ENCODE measurements around the gene COX7A2L.
A peak's percentile ranks its signal among the peaks of the same experiment; 100 is the strongest.
"Not testable (repeated sequence)": the region's sequence is repeated elsewhere in the genome, so short reads cannot be mapped to it uniquely, and the experiment has no call there.

The COX7A2L gene

DNA sequence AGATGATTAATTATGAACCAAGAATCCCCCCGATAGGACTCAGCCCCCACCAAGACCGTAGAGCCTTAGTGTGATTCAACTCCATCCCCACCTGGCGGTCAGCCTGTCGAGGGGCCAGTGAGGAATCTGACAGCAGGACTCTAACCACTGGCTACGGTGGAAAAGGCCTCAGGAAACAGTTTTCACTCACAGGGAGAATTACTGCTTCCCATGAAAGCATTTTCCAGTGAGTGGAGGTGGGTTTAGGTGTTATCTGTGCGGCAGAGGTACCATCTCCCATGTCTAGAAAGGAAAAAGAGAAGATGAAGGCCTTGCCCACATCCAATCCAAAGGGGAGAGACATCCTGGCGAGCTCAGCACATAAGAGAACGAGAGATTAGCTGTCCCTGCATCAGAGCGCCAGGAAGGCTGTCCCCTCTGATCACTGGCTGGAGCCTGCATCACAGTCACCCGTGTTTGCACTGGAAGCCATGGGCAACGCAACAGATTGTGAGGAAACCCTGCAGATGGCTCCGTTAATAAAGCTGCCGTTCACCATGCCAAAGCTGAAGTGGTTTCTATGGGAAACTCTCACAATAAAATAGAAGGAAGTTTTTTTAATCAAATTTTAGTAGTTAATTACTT, 22.3 kb downstream of the COX7A2L start:
- DNase-seq: no peak

DNA sequence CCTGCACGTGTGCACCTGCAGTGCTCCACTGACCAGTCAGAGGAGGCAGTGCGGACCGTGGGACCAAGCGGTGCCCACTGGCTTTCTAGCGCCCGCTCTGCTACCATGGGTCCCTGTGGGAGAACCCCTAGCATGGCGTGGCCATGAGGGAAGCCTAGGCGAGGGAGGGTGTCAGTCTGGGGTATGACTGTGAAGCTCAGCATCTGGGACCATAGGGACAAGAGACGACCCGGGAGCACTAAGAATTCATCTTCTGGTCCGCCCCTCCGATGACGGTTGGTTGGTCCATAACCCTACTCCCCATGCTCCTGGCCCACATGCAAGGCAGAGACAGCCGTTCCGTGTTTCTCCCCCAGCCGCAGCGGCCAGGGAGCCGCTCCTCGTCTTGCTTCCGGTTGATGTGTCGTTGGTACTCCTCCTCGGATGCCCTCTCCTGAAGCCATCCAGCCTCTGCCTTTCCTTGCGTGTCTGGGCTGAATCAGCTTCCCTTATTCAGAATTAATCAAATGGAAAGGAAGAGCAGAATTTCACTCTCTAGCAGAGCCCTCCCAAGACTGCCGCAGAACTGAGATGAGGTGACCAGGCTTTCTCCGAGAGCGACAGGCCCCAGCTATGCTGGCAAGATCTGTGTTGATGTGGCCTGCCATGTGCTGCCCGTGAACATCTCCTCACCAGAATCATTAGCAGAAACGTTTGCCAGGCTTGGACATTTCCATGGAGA, 23.0 kb downstream of the COX7A2L start:
- no peak for DNase-seq

DNA sequence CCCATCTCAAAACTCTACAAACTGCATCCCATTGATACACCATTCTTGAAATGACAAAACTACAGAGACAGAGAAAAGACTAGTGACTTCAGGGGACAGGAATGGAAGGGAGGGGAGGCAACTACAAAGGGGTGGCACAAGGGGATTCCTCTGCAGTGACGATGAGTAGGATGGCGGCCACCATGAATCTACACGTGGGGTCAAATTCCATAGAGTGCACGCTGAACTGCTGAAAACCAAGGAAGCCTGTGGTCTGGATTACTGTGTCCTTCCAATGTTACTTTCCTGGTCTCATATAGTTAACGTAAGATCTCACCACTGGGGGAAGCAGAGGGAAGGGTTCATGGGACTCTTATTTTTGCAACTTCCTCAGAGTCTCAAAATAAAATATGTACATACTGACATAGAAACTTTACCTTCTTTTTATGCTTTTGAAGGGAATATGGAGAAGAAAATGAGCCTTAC, 23.6 kb downstream of the COX7A2L start:
- no peak for DNase-seq

DNA sequence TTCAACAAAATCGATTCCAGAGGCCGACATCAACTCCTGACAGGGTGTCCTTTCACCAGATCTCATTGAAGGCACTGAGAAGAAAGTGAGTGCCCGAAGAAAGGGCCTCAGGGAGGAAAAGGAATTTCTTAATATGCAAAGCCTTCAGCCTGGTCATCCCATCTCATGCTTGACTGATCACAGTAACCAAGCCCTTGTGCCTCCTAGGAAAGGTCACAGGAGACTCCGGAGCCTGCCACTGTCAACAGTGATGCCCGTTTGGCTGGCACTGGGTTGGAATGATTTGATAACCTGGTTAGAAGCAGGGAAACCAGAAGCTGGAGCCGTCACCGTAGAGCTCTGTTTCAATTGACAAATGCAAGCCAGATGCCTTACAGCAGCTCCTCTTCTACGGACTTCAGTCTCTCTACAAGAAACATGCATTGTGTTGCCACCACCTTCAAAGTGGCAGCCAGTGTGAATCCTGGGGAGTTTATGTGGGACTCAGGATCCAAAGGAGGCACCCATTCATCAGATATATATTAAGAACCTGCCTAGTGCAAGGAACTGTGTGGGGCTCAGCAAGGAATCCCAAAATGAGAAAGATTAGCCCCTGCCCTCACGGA, 24.6 kb downstream of the COX7A2L start:
- DNase-seq: no peak

DNA sequence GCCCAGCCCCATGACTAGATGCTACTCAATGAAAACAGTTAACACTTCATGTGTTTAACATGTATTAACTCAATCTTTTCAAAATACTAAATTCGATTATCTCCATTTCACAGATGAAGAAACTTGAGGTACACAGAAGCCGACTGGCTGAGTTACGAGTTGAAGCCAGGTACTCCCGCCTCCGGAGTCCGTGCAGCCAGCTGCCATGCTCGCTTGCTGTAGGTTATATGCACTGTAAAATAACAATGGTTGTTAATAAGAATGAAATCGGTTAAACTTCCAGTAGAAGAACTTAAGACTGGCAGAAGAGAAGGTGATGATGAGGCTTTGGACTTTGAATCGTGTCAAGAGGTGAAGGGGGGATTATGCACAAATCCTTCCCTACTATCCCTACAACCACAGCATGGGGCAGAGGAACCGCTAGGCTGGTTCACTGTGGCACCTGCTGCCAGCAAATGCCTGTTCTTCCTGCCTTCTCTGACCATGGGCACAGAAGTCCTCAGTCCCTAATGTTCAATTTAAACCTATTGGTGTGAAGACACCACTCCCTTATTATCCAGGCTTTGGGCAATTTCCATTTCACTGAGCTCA, 25.4 kb downstream of the COX7A2L start:
- DNase-seq: no peak

DNA sequence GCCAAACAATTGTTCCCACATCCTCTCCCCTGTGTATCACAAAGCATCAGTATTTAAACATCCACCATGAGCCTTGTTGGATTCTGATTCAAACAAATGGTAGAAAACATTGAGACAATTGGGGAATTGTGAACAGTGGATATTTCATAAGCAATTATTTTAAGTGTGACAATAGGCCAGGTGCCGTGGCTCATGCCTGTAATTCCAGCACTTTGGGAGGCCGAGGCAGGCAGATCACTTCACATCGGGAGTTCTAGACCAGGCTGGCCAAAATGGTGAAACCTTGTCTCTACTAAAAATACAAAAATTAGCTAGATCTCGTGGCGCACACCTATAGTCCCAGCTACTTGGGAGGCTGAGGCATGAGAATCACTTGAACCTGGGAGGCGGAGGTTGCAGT, 26.2 kb downstream of the COX7A2L start:
- DNase-seq: not testable (repeated sequence)

DNA sequence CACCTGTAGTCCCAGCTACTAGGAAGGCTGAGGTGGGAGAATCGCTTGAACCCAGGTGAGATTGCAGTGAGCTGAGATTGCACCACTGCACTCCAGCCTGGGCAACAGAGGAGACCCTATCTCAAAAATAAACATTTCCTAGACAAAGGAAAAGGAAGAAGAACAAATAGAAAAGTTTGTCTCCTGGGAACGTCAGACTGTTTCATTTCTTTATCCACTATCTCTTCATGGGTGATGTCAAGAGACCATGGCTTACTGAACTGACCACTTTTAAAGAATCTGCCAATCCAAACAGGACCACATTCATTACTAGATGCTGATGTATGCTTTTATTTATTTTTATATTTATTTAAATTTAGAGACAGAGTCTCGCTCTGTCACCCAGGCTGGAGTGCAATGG, 26.8 kb downstream of the COX7A2L start:
- no peak for DNase-seq

DNA sequence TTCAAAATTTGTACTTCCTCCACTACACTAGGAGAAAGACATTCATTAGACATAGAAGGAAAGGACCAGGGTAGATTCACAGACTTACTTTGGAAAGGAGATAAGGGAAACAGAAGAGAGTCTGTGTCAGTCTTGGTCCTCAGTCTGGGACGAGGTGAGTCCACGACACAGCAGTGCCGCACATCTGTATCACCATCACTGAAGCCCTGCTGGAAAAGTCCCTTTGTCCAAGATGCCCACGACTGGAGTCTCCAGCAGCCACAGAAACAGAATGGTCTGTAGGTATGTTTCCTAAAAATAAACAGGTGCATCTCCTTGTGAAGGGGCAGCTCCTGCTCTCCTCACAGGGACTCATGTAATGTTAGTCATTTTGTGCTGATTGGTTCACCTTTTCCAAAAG, 27.4 kb downstream of the COX7A2L start:
- DNase-seq: no peak

DNA sequence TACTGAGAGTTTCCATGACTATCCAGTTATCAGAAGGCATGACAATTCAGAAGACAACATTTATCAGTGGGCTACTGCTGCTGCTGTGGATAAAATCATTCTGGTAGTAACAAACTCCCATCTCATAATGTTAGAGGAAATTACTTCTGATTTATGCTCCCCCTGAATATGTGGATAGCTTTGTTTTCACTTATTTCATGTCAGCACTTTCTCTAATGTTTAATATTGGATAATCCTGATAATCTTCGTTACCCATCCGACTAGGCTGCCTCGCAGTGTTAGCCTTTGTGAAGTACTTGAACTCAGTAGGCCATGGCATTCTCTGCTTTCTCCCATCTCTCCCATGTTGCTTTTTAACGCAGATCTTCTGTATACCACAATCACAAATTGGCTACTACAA, 28.4 kb downstream of the COX7A2L start:
- no peak for DNase-seq

DNA sequence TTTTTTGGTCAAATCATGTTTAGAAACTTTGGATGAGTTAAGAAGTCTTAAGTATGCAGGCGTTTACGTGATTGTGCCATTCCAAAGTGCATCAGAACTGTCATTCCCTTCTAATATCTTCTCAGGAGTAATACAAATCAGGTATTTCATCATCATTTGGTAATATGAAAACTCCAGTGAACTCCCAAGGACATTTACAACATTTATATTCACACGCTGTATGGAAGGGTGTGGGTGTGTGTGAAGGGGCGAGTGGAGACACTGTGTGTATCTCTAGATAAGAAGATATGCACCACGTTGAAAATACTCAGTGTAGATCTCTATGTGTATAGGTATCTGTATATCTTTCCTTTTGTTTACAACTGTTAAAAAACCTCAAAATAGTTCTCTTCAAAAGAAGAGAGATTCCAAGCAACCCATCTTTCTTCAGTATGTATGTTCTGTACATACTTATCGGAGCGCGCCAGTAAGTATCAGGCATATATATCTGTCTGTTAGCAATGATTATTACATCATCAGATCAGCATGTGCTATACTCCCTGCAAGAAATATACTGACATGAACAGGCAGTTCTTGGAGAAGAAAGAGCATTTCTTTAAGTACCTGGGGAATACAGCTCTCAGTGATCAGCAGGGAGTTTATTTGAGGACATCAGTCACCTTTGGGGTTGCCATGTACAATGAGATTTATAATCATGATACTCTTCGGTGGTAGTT, 29.3 kb downstream of the COX7A2L start:
- DNase-seq: no peak

DNA sequence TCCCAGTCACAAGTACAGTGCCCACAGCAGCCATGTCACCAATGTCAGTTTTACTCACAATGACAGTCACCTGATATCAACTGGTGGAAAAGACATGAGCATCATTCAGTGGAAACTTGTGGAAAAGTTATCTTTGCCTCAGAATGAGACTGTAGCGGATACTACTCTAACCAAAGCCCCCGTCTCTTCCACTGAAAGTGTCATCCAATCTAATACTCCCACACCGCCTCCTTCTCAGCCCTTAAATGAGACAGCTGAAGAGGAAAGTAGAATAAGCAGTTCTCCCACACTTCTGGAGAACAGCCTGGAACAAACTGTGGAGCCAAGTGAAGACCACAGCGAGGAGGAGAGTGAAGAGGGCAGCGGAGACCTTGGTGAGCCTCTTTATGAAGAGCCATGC, 31.3 kb downstream of the COX7A2L start:
- no peak for DNase-seq

DNA sequence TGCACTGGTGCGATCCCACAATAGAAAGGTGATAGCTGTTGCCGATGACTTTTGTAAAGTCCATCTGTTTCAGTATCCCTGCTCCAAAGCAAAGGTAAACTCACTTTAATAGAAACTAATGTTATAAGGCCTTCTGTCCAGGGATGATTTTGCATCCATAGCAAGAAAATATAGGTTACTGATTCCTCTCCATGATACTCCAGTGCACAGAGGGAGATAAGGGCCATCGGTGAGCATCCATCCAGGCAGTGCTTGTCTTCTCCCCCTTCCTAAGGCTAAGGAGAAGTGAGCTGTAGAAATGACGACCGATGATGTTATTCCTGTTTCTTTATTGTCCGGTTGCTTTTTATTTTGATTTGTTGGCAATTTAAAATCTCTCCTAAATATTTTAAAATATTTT, 32.1 kb downstream of the COX7A2L start:
- DNase-seq: no peak

DNA sequence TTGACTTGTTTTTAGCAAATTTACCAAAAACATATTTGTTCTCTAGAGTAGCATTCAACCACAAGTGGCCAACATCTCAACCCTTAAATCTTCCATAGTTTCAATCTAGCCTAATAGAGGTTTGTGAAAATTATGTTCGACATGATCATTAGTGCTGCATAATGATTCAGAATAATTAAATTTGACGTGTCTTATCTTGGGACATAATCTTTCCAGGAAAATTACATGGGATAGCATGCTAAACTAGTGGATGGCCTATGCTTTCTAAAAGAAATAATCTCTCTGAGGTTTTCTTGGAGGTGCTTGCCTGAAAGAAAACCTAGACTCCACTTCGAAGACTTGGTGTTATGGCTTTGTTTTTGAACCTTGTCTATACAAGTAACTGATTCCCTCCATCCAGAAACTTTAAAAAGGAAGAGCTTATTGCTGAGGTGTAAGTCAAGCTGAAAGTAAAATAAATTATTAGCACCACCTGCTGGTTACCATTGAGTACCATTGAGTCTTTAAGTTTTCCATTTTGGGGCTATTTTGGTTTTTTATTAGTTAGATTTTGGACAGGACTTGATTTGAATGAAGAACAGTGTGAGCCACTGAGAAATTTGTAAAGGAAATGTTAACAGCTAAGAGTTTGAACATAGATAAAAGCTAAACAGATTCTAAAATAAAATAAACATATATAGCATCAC, 32.7 kb downstream of the COX7A2L start:
- peak; percentile 5 for DNase-seq

DNA sequence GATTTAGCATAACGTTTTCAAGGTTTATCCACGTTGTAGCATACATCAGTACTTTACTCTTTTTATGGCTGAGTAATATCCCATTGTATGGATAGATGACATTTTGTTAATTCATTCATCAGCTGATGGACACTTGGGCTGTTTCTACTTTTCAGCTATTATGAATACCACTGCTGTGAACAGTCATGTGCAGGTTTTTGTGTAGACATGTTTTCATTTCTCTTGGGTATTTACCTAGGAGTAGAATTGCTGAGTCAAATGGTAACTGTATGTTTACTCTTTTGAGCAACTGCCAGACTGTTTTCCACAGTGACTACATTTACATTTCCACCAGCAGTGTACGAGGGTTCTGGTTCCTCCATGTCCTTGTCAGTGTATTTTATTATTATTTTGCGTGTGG, 33.9 kb downstream of the COX7A2L start:
- DNase-seq: peak; percentile 8

DNA sequence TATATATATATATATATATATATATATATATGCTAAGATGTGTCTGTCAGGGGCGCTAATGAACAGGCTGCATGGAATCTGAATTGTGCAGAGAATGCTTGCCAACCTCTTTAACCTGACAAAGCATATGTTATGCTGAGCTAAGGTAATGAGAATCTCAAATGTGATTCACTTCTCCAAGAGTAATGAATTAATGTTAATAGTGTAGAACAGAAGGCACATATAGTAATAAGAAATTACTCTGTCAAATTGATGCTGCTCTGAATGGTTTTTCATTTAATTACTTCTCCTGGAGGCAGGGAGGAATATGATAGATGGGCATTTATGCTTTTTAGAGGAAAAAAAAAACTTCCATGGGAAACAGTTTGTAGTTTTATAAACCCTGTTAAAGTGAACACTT, 35.4 kb downstream of the COX7A2L start:
- no peak for DNase-seq

DNA sequence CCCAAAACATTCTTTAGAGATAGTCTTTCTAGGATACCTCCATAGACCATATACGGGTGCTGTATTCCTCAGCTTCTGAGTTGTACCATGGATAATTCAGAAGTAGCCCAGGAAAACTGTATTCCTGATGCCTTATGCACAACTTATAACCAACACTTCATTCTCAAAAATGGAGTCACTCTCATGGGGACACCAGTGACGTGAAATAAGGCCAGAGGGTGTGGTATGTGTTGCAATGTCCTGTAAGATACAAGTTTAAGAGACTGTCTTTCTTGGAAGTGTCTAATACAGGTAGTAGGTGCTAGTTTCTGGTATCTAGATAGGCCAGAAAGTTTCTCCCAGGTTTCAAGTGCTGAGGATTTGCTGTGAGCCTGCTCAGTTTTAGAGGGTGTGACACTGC, 36.1 kb downstream of the COX7A2L start:
- no peak for DNase-seq

DNA sequence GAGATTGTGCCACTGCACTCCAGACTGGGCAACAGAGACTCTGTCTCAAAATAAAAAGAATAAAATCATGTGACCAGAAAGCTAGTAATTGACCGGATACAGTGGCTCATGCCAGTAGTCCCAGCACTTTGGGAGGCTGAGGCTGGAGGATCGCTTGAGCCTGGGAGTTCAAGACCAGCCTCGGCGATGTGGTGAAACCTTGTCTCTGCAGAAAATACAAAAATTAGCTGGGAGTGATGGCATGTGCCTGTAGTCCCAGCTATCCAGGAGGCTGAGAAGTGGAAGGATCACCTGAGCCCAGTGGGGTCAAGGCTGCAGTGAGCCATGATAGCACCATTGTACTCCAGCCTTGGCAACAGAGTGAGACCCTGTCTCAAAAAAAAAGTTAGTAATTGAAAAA, 36.8 kb downstream of the COX7A2L start:
- no peak for DNase-seq

DNA sequence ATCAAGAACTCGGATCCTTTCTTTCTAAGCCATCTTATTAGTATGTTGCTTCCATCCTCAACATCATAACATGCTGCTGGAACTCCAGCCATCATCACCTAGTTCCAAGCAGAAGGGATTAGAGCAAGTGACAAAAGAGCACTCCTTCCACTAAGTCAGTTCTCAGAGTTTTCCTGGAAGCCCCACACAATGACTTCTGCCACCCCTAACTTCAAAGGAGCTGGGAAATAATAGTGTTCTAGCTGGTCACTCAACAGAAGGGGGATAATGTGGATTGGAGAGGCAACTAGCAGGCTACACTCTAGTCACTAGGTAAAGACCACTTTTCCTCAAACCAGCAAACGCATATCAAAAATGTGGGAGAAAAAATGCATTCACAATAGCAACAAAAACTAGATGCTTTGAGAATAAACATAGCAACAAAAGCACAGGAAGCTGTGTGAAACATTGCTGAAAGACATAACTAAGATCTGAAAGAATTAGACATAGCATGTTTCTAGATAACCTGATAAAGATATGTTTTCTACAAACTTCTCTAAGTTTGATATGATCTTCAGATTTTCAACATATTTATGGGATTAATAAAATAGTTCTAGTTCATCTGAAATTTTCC, 39.5 kb downstream of the COX7A2L start:
- DNase-seq: no peak

DNA sequence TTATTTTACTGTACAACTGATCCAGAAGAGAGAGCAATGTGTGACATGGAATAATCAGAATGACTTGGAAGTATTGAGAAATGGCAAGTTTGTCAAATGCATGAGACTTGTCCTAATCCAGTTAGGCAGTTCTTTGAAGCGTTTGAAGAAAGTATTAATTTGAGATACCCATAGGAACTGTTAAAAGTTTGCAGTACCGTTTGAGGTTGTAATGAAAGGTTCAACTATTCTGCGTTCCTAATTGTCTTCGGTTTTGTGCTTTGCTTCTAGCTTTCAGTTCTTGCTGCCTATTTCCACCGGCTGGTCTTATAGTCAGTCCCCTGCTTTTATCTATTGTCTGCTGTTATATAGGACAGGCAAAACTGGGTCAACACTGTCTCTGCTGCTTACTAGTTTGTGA, 41.8 kb downstream of the COX7A2L start:
- DNase-seq: no peak

DNA sequence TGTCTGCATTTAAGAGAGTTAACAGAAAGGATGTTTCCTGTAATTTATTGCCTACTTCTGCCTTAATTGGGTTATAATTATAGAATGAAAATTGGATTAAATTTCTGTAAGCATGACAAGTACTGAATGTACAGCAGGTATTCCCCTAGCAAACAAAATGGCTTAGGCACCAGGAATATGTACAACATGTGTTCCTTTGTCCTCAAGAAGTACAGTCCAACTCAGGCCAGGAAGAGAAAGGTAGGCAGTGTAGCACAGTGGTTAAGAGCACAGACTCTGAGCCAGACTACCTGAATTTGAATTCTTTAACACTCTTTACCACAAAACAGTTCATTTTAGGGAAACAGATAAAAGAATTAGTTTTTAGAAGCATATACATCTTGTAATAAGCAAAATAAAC, 43.1 kb downstream of the COX7A2L start:
- DNase-seq: no peak

DNA sequence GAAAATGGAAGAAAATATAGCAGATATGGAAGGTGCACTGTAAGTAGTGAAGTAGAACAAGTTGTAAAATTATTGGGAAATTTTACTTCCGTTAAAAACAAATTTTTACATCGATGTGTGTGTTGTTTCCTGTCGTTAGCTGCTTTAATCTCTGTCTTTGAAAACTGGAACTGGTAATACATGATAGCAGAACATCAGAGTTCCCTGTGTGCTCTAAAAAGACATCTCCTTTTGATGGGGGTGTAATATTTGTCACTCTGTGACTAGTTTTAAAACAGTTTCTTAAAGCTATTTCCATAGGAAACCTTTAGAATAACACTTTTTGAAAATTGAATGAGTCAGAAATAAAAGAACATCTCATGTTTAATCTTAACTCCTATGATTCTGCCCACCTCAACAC, 43.5 kb downstream of the COX7A2L start:
- no peak for DNase-seq

DNA sequence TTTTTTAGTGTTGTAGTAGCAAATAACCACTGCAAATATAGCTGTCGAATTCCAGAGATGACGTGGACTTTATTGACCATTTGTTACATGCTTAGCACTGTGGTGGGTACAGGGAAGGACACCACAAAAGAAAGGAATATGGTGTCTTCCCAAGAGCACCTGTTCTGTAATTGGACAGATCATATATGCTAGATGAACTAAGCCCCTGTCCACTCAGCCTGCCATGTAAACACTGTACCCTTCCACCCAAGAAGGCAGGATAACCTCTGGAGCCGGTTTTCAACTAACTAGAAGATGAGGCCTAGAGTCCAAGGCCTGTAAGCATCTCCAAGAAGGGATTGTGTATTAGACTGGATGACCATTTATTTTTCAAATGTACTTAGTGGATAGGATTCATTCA, 44.1 kb downstream of the COX7A2L start:
- no peak for DNase-seq

Data from COR-L47 (cell line).